ENCODE measurements around the gene FSTL3.
"Not testable (repeated sequence)": the region's sequence is repeated elsewhere in the genome, so short reads cannot be mapped to it uniquely, and the experiment has no call there.

The FSTL3 gene

DNA sequence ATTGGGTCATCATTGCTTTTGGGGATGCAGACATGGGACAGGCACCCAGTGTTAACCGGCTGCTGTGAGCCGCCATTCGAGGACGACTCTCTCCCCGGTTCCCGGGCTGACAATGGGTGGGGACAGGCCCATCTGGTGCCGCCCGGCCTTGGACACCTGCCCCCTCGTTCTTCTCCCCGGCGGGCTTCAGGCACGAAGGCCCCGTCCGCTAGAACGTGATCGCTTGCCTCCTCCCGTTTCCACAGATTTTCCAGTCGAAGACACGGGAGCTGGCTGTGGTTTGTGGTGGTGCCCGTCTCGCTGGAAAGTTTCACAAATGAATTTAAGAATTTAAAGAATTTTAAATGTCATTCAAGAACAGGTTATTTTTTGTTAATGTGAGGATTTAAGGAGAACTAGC is 34.6 kb downstream of the FSTL3 start:
- no peak for DNase-seq (ENCODE audit: low read depth in 2 of 2)

DNA sequence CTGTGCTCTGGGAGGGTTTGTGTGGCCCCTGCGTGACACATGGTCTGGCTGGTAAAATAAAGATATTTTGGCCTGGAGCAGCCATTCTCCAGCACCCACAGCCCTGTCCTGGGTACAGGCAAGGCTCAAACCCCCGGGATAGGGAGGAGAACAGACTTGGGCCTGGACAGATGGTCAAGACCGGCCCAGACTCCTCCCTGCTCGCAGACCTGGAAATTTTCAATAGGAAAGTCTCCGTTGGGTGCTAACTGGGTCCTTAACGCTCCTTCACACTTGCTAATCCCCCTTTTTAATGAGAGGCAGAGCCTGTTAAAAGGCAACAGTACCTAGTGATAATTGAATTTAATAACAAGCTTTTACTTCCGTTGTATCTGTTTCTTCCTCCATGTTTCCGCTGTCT is 35.1 kb downstream of the FSTL3 start:
- no peak for DNase-seq (ENCODE audit: low read depth in 2 of 2)

DNA sequence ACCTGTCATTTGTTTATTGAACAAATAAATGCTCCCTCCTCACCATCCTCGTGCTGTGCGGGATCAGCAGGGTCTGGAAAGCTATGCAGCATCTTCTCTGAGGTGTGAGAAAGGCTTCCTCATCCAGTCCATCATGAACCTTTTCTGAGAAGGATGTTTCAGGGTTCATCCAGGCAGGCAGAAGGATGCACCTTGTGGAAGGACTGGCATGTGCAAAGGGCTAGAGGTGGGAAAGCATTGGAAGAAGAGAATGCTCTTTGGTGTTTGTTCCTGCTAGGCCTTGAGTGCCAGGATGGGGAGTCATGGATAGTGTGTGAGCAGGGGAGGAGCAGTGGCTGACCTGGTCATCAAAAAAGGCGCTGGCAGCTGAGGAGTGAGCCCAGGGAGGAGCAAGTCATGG is 39.2 kb downstream of the FSTL3 start:
- no peak for DNase-seq (ENCODE audit: low read depth in 2 of 2)

DNA sequence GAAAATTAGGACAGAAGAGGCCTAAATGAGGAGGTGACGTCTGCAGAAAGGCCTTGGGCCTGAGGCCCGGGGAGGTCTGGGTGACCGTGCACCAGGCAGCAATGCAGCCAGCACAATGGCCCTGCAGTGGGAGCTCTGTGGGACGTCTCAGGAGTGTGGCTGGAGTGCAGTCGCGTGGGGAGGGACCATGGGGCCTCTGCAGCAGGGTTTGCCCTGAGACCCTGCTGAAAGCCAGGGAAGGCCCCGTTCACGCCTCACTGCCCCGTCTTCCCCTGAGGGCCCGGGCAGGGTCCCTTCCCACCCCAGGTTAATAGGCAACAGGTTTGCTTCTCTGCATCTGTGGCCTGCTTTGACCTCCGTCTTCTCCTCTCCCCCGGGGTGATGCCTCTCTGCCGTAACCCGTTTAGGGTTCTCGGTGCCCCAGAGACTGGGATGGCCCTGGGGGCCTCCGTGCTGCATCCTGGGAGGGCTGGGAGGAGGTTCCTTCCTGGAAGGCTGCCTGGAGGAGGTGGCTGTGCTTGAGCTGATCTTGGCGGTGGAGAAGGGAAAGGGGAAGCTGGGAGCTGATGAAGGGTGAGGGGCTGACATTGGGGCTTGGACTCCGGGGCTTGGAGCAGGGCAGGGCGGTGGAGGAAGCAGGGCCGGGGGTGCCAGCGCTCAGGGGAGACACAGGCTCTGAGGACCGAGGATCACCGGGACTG is 42.2 kb downstream of the FSTL3 start:
- DNase-seq (ENCODE audit: low read depth in 2 of 2), result no peak

DNA sequence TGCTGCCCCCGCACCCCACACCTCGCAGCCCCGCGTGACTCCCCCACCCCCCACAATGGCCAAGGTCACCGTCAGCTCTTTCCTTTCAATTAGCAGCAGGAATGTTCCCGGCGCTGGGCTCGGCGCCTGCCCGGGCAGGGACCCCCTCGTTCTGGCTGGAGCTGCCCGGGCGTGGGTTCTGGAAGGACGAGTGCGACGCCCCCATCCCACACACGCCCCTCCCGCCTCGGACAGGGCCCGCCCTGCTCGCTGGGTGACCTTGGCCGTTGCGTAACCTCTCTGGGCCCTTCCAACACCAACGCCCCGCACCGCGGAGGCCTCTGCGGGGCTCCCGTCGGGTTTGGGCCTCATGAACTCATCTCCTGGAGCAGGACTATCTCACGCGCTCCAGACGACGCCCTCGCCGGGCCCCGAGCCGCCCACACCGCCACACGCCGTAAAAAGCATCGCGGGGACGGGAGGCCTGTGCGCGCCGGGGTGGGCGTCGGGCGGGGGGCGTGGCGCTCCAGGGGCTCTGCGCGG is 42.9 kb downstream of the FSTL3 start:
- DNase-seq (ENCODE audit: low read depth in 2 of 2), result no peak

DNA sequence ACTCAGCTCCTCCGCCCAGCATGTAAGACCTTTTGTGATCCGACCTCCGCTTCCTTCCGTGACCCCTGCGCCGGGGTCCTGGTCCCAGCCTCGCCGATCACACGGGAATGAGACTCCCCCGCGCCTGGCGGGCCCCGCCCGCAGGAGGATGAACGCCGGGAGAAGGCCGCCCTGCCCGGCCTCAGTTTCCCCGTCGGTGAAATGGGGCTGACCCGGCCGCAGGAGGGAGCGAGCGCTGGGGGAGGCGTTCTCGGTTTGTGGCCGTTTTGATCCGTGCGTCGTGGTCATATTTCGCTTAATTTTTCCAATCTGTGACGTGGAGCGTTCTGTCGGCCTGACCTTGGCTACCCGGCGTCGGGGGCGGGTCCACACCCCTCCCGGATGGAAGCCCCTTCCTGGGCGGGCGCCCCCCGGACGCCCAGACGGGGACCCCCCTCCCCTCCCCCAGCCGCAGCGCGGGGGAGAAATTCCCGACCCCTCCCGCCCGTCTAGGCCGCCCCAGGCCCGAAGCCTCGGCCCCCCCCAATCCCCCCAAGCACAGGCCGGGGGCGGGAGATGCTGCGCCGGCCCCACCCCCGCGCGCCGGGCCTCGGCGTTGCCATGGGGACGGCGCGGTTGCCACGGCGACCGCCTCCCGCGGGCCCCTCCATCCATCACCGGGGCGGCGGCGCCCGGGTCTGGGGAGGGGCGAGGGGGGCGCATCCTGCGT is 43.6 kb downstream of the FSTL3 start:
- DNase-seq (ENCODE audit: low read depth in 2 of 2), result no peak

DNA sequence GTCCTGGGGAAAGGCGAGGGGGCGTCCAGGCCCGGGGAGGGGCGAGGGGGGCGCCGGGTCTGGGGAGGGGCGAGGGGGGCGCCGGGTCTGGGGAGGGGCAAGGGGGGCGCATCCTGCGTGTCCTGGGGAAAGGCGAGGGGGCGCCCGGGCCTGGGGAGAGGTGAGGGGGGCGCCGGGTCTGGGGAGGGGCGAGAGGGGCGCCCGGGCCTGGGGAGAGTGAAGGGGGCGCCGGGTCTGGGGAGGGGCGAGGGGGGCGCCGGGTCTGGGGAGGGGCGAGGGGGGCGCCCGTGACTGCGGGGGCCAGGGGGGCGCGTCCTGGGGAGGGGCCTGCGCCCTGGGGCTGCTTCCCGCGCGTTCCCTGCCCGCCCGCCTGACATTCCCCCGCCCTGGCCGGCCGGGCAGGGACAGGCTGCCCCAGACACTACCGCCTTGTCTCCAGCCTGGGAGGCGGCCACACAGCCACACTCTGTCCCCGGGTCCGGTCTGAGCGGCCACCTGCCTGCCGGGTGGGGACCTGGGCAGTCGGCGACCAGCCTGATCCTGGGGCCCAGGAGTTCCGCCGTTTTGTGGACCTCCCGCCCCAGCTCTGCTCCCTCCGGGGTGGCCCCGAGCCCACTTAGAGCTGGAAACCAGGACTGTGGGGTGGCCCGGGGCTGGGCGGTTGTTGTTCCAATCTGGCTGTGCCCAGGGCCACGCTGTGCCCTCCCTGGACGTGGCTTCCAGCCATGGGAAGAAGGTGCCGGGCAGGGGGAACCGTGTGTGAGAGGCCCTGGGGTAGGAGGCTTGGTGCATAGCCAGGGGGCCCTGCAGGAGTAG is 44.4 kb downstream of the FSTL3 start:
- no peak for DNase-seq (ENCODE audit: low read depth in 2 of 2)

DNA sequence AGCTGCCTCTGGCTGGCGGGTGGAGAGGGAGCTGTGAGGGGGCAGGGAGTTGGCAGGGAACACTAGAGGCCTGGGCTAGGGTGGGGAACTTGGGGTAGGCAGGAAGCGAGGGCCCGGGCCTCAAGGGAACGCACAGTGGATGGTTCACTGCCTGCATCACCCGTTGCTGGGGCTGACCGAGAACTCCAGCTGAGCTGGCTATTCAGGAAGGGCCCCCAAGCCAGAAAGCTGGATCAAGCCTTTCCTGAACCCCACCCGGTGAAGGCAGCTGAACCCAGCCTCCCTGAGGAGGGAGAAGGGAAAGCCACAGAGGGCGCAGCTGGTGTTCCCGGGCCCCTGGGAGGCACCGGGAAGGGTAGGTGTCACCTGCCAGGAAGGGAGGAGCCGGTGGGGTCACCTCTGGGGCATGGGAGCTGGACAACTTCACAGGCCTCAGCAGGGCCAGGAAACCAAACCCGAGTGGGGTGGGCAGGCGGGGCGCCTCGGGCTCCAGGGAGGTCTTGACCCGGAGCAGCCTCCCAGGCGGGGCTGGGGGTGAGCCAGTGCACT is 46.4 kb downstream of the FSTL3 start:
- DNase-seq (ENCODE audit: low read depth in 2 of 2), result no peak

DNA sequence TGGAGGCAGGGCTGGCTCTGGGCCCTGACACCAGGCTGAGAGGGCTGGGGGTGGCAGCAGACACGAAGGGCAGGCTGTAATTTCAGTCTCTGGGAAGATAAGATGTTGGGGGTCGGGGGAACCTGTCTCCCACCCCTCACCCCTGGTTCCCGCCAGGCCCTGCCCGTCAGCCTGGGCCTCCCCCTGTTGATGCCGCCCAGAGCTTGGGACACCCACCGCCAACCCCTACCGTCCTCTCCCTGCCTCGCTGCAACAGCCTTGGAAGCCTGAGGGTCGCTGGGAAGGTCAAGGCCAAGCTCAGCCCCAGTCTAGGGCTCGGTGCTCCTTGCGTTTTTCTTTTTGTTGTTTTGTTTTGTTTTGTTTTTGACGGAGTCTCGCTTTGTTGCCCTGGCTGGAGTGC is 47.1 kb downstream of the FSTL3 start:
- DNase-seq (ENCODE audit: low read depth in 2 of 2), result no peak

DNA sequence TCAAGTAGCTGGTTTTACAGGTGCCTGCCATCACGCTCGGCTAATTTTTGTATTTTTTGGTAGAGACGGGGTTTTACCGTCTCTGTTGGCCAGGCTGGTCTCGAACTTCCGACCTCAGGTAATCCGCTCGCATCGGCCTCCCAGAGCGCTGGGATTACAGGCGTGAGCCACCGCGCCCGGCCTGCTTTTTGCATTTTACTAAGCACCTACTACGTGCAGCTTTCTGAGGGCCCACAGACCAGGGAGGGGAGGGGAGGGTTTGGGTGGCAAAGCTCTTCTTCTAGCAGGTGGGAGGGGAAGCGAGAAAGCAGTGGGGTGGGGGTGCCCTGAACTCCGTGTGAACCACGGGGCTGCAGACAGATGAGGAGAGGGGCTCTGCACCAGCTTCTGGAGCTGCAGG is 47.5 kb downstream of the FSTL3 start:
- DNase-seq (ENCODE audit: low read depth in 2 of 2), result no peak

DNA sequence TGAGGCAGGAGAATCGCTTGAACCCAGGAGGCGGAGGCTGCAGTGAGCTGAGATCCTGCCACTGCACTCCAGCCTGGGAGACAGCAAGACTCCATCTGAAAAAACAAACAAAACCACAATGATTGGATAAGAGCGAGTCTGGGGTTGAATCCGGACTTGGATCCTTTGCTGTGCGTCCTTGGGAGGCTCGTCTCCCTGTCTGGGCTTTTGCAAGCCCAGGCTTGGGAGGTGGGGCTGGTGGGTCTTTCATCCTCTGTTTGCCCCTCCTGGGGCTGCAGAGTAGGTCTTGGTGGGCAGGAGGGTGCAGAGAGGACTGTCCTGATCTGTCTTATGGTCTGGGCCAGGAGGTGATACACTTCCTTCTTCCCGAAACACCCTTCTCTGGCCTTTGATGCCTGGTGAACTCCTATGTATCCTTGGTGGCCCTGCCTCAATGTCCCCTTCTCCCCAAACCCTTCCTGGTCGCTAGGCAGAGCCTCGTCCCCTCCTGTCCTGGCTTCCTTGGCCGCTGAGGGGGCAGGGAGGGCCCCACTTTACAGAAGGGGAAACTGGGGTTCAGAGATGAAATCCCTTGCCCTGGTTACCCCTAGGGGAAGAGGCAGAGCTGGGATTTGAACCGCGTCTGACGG is 49.4 kb downstream of the FSTL3 start:
- DNase-seq (ENCODE audit: low read depth in 2 of 2), result no peak

DNA sequence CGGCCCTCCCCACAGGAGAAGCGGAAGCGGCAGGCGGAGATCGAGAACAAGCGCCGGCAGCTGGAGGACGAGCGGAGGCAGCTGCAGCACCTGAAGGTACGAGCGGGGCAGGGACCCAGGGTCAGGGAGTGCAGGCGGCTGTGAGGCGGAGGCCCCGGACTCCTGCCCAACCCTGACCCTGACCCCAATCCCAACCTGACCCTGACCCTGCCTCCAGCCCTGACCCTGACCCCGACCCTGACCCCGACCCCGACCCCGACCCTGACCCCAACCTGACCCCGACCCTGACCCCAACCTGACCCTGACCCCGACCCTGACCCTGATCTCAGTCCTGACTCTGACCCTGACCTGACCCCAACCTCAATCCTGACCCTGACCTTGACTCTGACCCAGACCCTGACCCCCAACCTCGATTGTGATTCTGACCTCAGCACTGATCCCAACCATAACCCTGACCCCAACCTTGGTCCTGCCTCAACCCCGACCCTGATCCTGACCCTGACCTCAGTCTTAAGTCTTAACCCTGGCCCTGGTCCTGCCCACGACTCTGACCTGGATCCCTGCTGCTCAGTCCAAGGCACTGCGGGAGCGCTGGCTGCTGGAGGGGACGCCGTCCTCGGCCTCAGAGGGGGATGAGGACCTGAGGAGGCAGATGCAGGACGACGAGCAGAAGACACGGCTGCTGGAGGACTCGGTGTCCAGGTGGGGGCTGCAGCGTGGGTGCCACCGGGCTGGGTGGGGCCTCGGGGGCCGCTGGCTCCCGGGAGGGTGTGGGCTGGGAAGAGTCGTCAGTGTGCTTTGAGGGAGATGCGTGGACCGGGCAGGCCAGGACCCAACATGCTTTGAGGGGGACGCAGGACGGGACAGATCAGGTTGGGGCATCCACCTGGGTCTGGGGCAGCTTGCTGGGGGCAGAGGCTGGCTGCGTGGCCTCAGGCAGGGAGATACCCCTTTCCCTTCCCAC is 51.1 kb downstream of the FSTL3 start:
- DNase-seq (ENCODE audit: low read depth in 2 of 2), result no peak

DNA sequence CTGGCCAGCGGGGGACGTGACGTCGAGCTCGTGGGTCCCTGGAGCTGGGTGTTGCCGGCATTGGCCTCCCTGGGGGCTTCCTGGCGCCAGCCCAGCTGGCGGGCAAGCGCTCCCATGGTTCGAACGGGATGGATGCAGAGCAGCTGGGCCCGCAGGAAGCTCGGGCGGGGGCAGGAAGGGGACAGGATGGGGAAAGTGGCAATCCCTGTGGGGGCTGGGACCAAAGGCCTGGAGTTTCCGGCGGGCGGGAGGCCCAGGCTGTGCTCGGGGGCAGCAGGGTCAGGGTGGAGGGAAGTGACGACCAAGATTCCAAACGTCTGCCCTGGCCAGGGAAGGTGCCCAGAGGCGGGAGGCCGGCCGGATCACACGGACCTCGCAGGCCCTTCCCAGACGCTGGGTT is 51.8 kb downstream of the FSTL3 start:
- DNase-seq (ENCODE audit: low read depth in 2 of 2), result no peak

DNA sequence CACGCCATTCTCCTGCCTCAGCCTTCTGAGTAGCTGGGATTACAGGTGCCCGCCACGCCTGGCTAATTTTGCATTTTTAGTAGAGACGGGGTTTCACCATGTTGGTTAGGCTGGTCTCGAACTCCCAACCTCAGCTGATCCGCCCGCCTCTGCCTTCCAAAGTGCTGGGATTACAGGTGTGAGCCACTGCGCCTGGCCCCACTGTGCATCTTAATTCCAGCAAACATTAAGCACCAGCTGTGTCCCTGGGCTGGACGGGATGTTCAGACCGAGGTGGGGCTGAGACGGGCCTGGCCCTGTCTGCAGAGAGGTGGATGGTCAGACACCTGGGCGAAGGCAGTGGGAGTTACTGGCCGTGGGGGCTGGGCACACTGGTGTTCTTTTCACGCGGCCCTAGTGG is 53.4 kb downstream of the FSTL3 start:
- DNase-seq (ENCODE audit: low read depth in 2 of 2), result not testable (repeated sequence)

DNA sequence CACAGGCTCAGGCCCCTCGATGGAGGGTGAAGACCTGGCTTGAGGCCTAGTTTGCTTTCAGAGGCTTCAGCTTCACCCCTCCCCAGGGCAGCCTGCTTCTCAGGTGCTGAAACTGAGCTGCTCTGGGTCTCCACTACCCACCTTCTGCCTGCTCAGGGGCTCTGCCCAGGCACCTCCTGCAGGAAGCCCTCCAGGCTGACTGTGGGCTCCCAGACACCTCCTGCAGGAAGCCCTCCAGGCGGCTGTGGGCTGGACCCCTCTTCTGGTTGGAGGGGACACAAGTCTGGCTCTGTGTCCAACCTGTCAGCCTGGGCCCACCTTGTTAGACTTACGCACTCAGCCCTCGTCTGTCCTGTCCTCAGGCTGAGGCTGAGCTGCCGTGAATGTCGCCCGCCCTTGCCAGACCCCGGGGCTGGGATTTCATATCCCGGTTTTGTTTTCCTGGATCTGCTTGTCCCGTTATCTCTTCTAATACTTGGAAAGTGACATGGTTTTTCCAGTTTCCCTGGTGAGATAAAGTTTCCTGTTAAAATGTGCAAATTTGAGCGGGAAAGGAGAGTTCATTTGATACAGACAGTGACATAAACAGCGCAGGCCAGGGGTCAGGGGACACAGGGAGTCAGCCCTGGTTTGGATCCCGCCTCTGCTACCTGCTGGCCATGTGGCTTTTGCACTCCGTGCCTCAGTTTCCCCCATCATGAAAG is 53.9 kb downstream of the FSTL3 start:
- no peak for DNase-seq (ENCODE audit: low read depth in 2 of 2)

DNA sequence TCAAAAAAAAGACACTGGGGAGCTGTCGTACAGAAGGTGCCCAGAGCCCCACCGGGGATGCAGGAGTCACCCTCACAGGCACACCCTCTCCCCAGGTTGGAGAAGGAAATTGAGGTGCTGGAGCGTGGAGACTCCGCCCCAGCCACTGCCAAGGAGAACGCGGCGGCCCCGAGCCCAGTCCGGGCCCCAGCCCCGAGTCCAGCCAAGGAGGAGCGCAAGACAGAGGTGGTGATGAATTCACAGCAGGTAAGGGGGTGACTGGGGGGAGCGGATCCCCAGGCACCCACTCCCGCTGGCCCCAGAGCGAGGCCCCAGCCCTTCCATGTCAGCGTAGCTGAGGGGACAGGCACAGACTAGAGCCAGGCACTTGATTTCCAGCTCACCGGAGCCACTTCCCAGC is 54.8 kb downstream of the FSTL3 start:
- no peak for DNase-seq (ENCODE audit: low read depth in 2 of 2)

DNA sequence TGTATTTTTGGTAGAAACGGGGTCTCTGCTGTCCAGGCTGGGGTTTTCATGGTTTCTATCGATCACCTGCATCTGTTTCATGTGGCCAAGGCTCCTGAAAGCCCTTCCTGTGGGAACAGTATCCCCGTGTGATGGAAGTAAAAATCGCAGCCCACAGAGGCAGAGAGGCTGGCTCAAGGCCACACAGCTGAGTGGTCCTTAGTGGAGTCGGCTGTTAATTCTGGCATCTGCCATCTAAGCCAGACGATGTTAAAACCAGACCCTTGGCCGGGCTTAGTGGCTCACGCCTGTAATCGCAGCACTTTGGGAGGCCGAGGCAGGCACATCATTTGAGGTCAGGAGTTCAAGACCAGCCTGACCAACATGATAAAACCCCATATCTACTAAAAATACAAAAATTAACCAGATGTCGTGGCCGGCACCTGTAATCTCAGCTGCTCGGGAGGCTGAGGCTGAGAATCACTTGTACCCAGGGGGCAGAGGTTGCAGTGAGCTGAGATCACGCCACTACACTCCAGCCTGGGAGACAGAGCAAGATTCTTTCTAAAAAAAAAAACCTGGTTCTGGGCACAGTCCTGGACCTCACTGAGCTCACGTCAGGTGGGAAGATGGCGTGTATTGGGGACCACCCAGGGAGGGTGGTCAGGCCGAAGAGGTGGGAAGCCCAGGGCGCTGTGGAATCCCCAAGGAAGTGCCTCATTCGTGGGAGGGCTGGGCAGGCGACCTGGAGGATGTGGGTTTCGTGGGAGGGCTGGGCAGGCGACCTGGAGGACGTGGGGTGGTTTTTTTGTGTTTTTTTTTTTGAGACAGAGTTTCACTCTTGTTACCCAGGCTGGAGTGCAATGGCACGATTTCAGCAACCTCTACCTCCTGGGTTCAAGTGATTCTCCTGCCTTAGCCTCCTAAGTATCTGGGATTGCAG is 56.2 kb downstream of the FSTL3 start:
- no peak for DNase-seq (ENCODE audit: low read depth in 2 of 2)
